ENCODE results near the gene DNASE1L3.

DNASE1L3 gene

GRCh38 chr3:58154626-58155449 lies 55.9 kb downstream of the DNASE1L3 start:
- no peak for DNase-seq

DNA sequence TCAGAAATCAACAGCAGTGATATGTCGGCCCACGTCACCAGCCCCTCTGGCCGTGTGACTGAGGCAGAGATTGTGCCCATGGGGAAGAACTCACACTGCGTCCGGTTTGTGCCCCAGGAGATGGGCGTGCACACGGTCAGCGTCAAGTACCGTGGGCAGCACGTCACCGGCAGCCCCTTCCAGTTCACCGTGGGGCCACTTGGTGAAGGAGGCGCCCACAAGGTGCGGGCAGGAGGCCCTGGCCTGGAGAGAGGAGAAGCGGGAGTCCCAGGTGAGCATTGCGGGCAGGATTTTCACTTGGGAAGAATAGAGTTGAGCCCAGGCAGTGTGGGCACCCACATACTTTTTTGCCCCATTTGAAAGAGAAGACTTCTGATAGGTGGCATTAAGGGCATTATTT lies 57.4 kb downstream of the DNASE1L3 start:
- DNase-seq, result no peak

GRCh38 chr3:58152225-58153015 lies 58.4 kb downstream of the DNASE1L3 start:
- DNase-seq, result no peak

- no peak for DNase-seq
These were observed 59.1 kb downstream of the DNASE1L3 start for GRCh38 chr3:58151637-58152036.

GRCh38 chr3:58150810-58151199 lies 60.0 kb downstream of the DNASE1L3 start:
- DNase-seq, result no peak

- no peak for DNase-seq
These were observed 60.5 kb downstream of the DNASE1L3 start for GRCh38 chr3:58150130-58150809.

DNA sequence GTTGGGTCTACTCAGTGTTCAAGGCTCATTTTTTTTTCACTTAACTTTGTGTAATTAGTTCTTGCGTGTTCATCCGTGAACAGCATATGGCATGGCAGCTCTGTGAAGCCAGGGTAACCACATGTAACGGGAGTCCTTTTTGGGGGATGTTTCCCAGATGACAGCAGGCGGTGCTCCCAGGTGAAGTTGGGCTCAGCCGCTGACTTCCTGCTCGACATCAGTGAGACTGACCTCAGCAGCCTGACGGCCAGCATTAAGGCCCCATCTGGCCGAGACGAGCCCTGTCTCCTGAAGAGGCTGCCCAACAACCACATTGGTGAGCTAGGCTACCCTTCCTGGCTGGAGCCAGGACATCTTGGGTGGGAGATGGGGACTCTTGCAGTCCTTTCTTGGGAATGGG lies 62.7 kb downstream of the DNASE1L3 start:
- DNase-seq, result no peak

DNA sequence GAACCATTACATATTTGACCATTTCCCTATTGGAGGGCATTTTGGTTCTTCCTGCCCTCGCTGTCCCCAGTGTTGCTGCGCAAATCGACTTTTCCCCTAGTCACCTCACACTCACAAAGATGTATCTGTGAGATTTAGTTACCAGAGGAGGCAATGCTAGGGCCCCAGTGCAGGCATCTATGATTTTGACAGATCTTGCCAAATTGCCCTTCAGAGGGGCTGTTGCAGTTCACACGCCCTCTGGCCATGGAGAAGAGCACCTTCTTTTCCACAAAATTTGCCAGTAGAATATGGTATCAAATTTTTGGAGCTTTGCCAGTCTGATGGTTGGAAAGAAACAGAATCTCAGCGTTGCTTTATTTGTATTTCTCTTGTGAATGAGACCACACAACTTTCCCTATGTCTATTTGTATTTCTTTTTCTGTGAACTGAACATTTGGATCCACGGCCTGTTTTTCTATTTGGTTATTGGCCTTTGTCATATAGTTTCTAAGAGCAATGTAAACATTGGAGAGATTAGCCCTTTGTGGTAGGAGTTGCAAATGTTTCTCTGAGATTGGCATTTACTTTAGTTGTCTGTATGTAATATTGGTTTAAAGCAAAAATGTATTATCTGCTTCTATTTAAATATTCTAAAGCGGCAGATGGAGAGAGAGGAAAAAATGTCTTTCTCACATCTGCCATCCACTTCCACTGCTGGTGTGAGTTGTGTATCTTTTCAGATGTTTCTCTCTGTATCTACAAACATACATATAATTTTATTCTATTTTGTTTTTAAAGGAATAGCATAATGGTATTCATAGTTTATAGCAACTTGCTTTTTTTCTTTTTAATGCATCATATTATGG lies 66.1 kb downstream of the DNASE1L3 start:
- DNase-seq, result no peak

DNA sequence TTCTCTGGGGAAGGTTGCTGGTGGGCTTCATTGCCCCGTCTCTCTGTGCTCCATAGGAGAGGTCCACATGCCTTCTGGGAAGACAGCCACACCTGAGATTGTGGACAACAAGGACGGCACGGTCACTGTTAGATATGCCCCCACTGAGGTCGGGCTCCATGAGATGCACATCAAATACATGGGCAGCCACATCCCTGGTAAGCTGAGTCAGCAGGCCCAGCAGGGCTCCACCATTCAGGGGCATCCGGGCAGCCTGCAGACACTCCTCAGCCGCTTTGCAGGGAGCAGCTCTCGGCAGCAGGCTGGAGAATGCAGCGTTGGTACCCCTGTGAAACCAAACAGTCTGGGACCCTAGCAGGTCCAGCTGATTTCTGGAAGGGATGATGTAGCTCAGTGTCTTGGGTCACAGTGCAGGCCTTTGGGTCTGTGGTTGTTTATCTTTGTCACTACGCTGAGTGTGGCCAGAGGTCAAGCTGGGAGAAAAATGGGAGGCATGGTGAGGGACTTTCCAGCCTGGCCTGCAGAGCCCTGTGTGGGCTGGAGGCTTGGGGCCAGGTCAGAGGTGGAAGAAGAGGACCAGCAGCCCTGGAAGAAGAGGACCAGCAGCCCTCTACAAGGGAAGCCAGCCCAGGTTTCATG lies 67.2 kb downstream of the DNASE1L3 start:
- no peak for DNase-seq
